Stimulated activated CD4-positive, alpha-beta T cell treated with anti-CD3 and anti-CD28 coated beads, TNF-alpha, amount 100 ng/mL, for 1 hour (primary cell): ENCODE data around the gene LAMA5.

Experiments used
- DNase-seq, 3 donors: peaks; one replicate each; pipeline ENCODE4 v3.0.0-alpha.2; 2020; ENCODE audit warnings: low read depth in 3 of 3, low spot score in 1 of 3

LAMA5 gene

DNA sequence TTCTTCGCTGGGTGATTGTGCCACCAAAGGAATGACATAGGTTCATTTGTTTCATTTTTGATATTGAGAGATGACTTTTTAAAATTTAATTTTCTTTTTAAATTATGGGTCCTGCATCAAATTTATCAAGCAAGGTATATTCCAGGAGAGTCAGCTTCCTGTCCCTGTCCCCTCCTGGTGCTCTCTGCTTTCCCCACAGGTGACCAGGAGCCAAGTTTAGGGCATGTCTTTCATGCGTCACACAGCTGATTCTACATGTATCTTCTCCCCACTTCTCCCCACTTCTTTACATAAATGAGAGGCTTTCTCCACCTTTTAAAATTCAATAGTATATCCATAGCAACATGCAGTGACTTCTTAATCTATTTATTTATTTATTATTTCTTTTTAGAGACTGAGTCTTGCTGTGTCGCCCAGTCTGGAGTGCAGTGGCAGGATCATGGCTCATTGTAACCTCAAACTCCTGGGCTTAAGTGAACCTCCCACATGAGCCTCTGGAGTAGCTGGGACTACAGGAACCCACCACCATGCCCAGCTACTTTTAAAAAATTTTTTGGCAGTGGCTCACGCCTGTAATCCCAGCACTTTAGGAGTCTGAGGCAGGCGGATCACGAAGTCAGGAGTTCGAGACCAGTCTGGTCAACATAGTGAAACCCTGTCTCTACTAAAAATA, 98.7 kb downstream of the LAMA5 start:
- no peak for DNase-seq

DNA sequence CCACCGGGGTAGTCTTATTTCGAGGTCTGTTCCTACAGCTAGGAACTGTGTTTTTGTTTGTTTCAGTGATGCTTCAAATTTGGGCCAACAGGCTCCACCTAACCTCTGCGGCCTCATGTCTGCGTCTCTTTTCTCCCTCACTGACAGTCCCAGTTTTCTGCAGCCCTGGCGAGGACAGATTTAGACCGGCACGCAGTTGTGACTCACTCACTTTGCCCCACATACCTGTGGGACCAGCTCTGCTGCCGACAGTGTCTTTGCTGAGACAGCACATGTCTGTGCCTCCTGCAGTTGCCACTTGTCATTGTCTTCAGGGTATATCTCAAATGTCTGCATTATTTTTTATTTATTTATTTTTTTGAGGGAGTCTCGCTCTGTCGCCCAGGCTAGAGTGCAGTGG, 99.6 kb downstream of the LAMA5 start:
- no peak for DNase-seq

DNA sequence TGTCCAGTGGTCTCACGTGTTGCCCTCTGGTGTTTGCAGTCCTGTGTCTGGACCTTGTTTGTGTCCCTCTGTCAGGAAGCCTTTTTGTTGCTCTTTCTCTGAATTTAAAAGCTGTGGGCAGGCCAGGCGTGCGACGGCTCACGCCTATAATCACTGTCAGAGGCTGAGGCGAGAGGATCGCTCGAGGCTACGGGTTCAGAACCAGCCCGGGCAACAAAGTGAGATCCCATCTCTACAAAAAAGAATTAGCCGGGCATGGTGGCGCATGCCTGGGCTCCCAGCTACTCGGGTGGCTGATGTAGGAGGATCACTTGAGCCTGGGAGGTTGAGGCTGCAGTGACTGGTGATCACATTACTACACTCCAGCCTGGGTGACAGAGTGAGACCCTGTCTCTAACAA, 100.3 kb downstream of the LAMA5 start:
- DNase-seq, result no peak

DNA sequence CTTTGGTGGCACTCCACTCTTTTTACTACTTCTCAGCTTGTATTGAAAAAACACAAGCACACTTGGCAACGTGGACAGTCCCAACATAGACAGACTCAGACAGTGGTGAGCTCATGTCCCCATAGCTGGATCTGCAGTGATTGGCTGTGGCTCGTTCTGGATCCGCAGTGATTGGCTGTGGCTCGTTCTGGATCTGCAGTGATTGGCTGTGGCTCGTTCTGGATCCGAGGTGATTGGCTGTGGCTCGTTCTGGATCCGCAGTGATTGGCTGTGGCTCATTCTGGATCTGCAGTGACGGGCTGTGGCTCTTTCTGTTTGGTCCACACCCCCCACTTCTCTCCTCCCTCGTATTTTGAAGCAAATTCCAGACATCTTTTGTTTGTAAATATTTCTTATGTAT, 100.8 kb downstream of the LAMA5 start:
- no peak for DNase-seq

DNA sequence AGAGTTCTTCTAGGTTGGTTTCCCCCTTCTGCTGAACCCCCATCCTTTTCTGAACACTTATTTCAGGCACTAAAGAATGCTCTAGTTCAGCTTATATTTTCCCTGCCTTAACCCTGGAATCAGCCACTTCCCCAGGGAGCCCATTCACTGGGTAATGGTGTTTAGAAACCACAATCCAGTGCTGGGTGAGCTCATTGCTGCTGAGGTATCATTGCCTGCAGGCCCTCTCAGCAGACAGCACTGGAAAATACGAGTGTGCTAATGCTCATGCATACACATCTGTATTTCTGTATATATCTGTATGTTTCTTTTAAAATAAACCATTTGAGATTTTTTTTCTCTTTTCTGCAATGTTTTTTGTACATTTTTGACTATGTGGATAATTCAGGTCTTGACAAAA, 101.7 kb downstream of the LAMA5 start:
- DNase-seq, result no peak

DNA sequence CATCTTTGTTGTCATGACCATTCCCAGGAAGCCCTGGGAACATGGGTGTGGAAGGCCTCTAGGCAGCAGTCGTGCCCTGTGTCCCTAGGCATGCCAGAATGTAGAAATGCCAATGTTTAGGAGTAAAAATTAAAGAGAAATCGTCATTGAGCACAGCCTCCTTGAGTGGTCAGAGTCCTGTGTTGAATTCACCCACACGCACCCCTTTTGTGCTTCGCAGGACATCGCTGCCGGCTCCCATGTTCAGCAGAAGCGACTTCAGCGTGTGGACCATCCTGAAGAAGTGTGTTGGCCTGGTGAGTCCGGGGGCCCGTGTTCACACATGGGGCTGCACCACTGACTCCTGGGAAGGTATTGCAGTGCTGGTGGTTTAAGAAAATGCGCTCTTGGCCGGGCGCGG, 103.7 kb downstream of the LAMA5 start:
- DNase-seq, result no peak

DNA sequence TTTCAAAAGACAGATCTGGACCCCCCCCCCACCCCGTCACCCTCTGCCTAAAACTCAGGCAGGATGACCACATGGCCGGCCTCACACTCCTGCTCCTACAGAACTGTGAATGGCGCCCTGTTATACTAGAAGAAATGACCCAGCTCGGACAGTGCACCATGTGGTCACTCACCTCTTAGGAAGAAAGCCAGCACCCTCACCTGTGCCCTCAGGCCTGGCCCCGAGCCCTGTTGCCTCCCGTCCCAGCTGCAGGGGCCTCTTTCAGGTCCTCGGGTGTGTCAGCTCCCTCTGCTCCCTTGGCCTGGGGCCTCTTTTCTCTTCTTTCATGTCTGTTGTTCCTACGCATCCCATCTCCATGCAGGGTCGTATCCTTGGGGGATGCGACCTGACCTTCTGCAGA, 105.0 kb downstream of the LAMA5 start:
- DNase-seq, result no peak

DNA sequence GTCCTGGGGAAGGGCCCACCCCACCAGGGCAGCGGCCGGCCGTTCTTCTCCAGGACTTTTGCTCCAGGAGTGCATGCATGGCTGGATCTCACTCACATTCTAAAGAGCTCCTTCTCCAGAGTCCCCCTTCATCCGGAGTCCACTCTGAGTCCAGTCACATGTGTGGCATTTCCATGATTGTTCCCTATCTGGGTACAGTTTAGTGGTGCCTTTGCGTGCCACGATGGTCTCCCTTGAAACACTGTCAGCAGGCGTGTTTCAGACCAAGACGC, 107.9 kb downstream of the LAMA5 start:
- DNase-seq, result no peak
